GM21367 (cell line): ENCODE data around the gene AP4S1.
"Not testable (repeated sequence)": the region's sequence is repeated elsewhere in the genome, so short reads cannot be mapped to it uniquely, and the experiment has no call there.

ENCODE experiments used
- ATAC-seq: cut with Tn5 transposase; IDR thresholded peaks from one replicate; pipeline ENCODE4 v1.9.1; 2021; ENCODE audit not compliant: unreplicated experiment

The AP4S1 gene

GRCh38 chr14:31038521-31039166 lies 13.2 kb downstream of the AP4S1 start:
- ATAC-seq, result no peak

GRCh38 chr14:31042300-31042699 lies 16.9 kb downstream of the AP4S1 start:
- no peak for ATAC-seq

GRCh38 chr14:31042893-31043292 lies 17.4 kb downstream of the AP4S1 start:
- not testable (repeated sequence) for ATAC-seq

- ATAC-seq, result no peak
These were observed 17.9 kb downstream of the AP4S1 start for GRCh38 chr14:31043379-31043778.

DNA sequence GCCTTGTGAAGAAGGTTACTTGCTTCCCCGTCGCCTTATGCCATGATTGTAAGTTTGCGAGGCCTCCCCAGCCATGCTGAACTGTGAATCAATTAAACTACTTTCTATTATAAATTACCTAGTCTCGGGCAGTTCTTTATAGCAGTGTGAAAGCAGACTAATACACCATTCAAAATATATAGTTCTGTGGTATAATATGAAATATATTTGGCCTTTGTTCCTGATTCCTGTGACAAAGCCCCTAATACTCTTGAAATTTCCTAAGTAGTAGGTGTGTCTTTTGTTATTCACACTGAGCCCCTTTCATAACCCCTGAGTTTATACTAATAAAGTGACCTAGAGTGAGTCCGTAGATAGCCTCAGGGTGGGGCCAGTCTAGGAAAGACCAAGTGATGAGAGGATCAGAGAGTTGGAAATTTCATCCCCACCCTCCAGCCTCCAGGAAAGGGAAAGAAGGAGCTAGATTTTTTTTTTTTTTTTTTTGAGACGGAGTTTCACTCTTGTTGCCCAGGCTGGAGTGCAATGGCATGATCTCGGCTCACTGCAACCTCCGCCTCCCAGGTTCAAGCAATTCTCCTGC lies 20.1 kb downstream of the AP4S1 start:
- ATAC-seq, result no peak

DNA sequence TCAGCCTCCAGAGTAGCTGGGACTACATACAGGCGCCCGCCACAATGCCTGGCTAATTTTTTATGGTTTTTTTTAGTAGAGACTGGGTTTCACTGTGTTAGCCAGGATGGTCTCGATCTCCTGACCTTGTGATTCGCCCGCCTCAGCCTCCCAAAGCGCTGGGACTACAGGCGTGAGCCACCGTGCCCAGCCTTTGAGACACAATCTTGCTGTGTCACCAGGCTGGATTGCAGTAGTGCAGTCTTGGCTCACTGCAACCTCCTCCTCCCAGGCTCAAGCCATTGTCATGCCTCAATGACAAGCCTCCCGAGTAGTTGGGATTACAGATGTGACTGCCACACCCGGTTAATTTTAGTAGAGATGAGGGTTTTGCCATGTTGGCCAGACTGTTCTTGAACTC lies 22.1 kb downstream of the AP4S1 start:
- no peak for ATAC-seq

- no peak for ATAC-seq
These were observed 25.6 kb downstream of the AP4S1 start for GRCh38 chr14:31051023-31051422.

- ATAC-seq, result no peak
These were observed 26.1 kb downstream of the AP4S1 start for GRCh38 chr14:31051511-31051910.

DNA sequence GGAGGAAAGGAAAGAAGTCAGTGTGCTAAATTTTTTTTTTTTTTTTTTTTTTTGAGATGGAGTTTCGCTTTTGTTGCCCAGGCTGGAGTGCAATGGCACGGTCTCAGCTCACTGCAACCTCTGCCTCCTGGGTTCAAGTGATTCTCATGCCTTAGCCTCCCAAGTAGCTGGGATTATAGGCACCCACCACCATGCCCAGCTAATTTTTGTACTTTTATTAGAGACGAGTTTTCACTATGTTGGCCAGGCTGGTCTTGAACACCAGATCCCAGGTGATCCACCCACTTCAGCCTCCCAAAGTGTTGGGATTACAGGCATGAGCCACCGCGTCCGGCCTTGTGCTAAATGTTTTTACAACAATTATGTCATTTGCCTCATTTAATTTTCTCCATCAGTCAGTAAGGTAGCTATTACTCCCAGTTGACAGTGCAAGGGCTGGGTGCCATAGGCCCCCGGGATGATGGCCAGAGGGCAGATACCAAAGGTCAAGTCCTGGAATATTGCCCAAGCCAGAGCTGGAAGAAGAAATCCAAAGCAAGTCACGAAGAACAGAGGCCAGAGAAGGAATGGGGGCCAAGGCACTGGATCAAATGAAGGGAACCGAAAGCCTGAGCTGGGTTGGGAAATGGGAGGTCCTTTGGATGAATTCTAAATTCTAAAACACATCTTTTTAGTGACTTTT lies 27.6 kb downstream of the AP4S1 start:
- not testable (repeated sequence) for ATAC-seq

GRCh38 chr14:31057035-31057434 lies 31.6 kb downstream of the AP4S1 start:
- no peak for ATAC-seq

GRCh38 chr14:31057701-31058364 lies 32.4 kb downstream of the AP4S1 start:
- no peak for ATAC-seq

- ATAC-seq, result no peak
These were observed 33.9 kb downstream of the AP4S1 start for GRCh38 chr14:31059152-31059924.

- no peak for ATAC-seq
These were observed 34.9 kb downstream of the AP4S1 start for GRCh38 chr14:31060253-31060875.

DNA sequence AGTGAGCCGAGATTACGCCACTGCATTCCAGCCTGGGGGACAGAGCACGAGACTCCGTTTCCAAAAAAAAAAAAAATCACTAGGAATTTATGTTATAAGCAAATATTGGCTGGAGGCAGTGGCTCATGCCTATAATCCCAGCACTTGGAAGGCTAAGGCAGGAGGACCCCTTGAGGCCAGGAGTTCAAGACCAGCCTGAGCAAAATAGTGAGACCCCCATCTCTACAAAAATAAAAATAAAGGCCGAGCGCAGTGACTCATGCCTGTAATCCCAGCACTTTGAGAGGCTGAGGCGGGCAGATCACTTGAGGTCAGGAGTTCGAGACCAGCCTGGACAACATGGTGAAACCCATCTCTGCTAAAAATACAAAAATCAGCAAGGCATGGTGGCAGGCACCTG lies 37.5 kb downstream of the AP4S1 start:
- ATAC-seq, result not testable (repeated sequence)

- no peak for ATAC-seq
These were observed 42.8 kb downstream of the AP4S1 start for GRCh38 chr14:31068235-31068634.

- no peak for ATAC-seq
These were observed 43.9 kb downstream of the AP4S1 start for GRCh38 chr14:31069343-31069742.

DNA sequence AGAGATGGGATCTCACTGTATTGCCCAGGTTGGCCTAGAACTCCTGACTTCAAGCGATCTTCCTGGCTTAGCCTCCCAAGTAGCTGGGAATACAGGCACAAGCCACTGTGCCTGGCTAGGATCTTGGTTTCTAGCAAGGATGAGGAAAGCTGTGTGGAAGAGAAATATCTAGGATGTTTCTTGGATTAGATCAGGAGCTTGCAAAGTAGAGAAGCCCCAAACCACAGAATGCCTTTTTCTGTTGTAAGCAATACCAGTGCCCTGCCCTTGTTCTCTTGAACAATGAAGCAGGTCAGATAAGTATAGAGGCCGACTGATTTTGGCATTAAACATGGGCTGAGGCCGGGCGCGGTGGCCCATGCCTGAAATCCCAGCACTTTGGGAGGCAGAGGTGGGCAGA lies 45.0 kb downstream of the AP4S1 start:
- no peak for ATAC-seq

- no peak for ATAC-seq
These were observed 45.7 kb downstream of the AP4S1 start for GRCh38 chr14:31071151-31071550.

GRCh38 chr14:31075144-31075543 lies 49.7 kb downstream of the AP4S1 start:
- ATAC-seq, result no peak

GRCh38 chr14:31078766-31079165 lies 53.3 kb downstream of the AP4S1 start:
- ATAC-seq, result no peak

DNA sequence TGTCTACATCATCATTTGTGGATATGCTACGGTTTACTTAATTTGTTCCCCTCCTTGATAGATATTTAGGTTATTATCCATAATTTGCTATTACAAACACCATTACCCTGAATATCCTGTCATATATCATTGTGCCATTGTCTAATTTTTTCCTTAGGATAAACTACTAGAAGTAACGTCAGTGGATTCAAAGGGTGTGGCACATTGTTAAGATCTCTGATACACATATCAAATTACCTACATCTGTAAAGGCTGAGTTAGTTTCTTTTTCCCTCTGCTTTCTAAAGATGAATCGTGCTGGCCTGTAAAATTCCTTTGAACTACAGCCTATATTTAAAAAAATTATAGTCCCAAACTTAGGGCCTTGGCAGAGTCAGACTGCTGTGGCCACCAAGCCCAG lies 54.6 kb downstream of the AP4S1 start:
- no peak for ATAC-seq
